ENCODE data around the gene IL6ST. TPM values are rescaled to one million over a fixed set of nuclear protein-coding genes. Genes with fewer than 3 reads are reported as not detected.

Gene IL6ST
- total and polyA plus RNA-seq, 2 donors from 2014 or later, result 39.2 to 378 TPM

GRCh38 chr5:55908804-55909203 lies 86.0 kb downstream of the IL6ST start:
- TF ChIP-seq CTCF (IDR thresholded peaks at IDR 0.05; ENCODE audit: borderline replicate concordance, extremely low read depth, insufficient read depth), result no peak
- DNase-seq (no peak), FAIRE-seq (no peak)
- H3K27ac ChIP-seq (ENCODE audit: low read depth in 2 of 2, low read length in 2 of 2), result no peak overlapping the region
- peaks cover 0 to 7% (median 2%) of the 10 kb centered on the region in 3 donors for H3K4me1 ChIP-seq (ENCODE audit: control insufficient read depth in 2 of 3, insufficient read depth in 2 of 3, low read depth in 1 of 3, low read length in 3 of 3)
- no peak overlapping the region for H3K4me3 ChIP-seq (ENCODE audit: low read length in 3 of 3)
- H3K9ac ChIP-seq (ENCODE audit: low read length in 3 of 3), result no peak overlapping the region
- no peaks in the 10 kb centered on the region for H3K9me3 ChIP-seq (ENCODE audit: control insufficient read depth in 2 of 3, insufficient read depth in 1 of 3, low read length in 3 of 3)
- H3K27me3 ChIP-seq (ENCODE audit: control insufficient read depth, insufficient read depth, low read length), result no peaks in the 10 kb centered on the region
- intact Hi-C loops (cut with DNase I), result no loop called here
- no peaks in the 10 kb centered on the region for H3K36me3 ChIP-seq (ENCODE audit: control insufficient read depth in 2 of 3, insufficient read depth in 3 of 3, low read length in 3 of 3)

- DNase-seq (no peak), FAIRE-seq (no peak)
- no peaks in the 10 kb centered on the region for H3K27me3 ChIP-seq (ENCODE audit: control insufficient read depth, insufficient read depth, low read length)
- no peak overlapping the region for H3K4me3 ChIP-seq (ENCODE audit: low read length in 3 of 3)
- no peak overlapping the region for H3K9ac ChIP-seq (ENCODE audit: low read length in 3 of 3)
- no peak for TF ChIP-seq CTCF (IDR thresholded peaks at IDR 0.05; ENCODE audit: borderline replicate concordance, extremely low read depth, insufficient read depth)
- H3K4me1 ChIP-seq (ENCODE audit: control insufficient read depth in 2 of 3, insufficient read depth in 2 of 3, low read depth in 1 of 3, low read length in 3 of 3), result peaks cover 0 to under 1% (median 0%) of the 10 kb centered on the region in 3 donors
- H3K36me3 ChIP-seq (ENCODE audit: control insufficient read depth in 2 of 3, insufficient read depth in 3 of 3, low read length in 3 of 3), result no peaks in the 10 kb centered on the region
- intact Hi-C loops (cut with DNase I), result no loop called here
- no peak overlapping the region for H3K27ac ChIP-seq (ENCODE audit: low read depth in 2 of 2, low read length in 2 of 2)
- H3K9me3 ChIP-seq (ENCODE audit: control insufficient read depth in 2 of 3, insufficient read depth in 1 of 3, low read length in 3 of 3), result no peaks in the 10 kb centered on the region
Measured at GRCh38 chr5:55907927-55908326, 86.8 kb downstream of the IL6ST start.

- Histone ChIP-seq H3K9ac (ENCODE audit: low read length in 3 of 3) (no peak overlapping the region), H3K9me3 (ENCODE audit: control insufficient read depth in 2 of 3, insufficient read depth in 1 of 3, low read length in 3 of 3) (no peaks in the 10 kb centered on the region), H3K27me3 (ENCODE audit: control insufficient read depth, insufficient read depth, low read length) (no peaks in the 10 kb centered on the region), H3K4me1 (ENCODE audit: control insufficient read depth in 2 of 3, insufficient read depth in 2 of 3, low read depth in 1 of 3, low read length in 3 of 3) (no peaks in the 10 kb centered on the region), H3K4me3 (ENCODE audit: low read length in 3 of 3) (no peak overlapping the region), H3K27ac (ENCODE audit: low read depth in 2 of 2, low read length in 2 of 2) (no peak overlapping the region), H3K36me3 (ENCODE audit: control insufficient read depth in 2 of 3, insufficient read depth in 3 of 3, low read length in 3 of 3) (no peaks in the 10 kb centered on the region)
- intact Hi-C loops (cut with DNase I), result no loop called here
- DNase-seq (no peak), FAIRE-seq (no peak)
- no peak for TF ChIP-seq CTCF (IDR thresholded peaks at IDR 0.05; ENCODE audit: borderline replicate concordance, extremely low read depth, insufficient read depth)
Measured at GRCh38 chr5:55905251-55905650, 89.5 kb downstream of the IL6ST start.

GRCh38 chr5:55904152-55904551 lies 90.6 kb downstream of the IL6ST start:
- H3K27me3 ChIP-seq (ENCODE audit: control insufficient read depth, insufficient read depth, low read length), result no peaks in the 10 kb centered on the region
- no peak overlapping the region for H3K27ac ChIP-seq (ENCODE audit: low read depth in 2 of 2, low read length in 2 of 2)
- no peaks in the 10 kb centered on the region for H3K36me3 ChIP-seq (ENCODE audit: control insufficient read depth in 2 of 3, insufficient read depth in 3 of 3, low read length in 3 of 3)
- TF ChIP-seq CTCF (IDR thresholded peaks at IDR 0.05; ENCODE audit: borderline replicate concordance, extremely low read depth, insufficient read depth), result no peak
- H3K4me1 ChIP-seq (ENCODE audit: control insufficient read depth in 2 of 3, insufficient read depth in 2 of 3, low read depth in 1 of 3, low read length in 3 of 3), result no peaks in the 10 kb centered on the region
- DNase-seq (no peak), FAIRE-seq (no peak)
- H3K4me3 ChIP-seq (ENCODE audit: low read length in 3 of 3), result no peak overlapping the region
- intact Hi-C loops (cut with DNase I), result no loop called here
- H3K9me3 ChIP-seq (ENCODE audit: control insufficient read depth in 2 of 3, insufficient read depth in 1 of 3, low read length in 3 of 3), result no peaks in the 10 kb centered on the region
- H3K9ac ChIP-seq (ENCODE audit: low read length in 3 of 3), result no peak overlapping the region

Measured in kidney (tissue), 14 donors.